LNCAP (cell line): ENCODE data around the gene PLXDC2.

Source experiments
- CTCF ChIP-seq: fragments of 450-650 bp; IDR thresholded peaks from 2 replicates; pipeline ENCODE4 v1.5.1; 2017; ENCODE audit warnings: mild to moderate bottlenecking

The PLXDC2 gene

GRCh38 chr10:19936289-19936688 is 120.1 kb downstream of the PLXDC2 start:
- no peak for TF ChIP-seq CTCF

- no peak for TF ChIP-seq CTCF
Observed at GRCh38 chr10:19937989-19938388, 121.8 kb downstream of the PLXDC2 start.

- TF ChIP-seq CTCF = no peak
Observed at GRCh38 chr10:19941206-19941880, 125.1 kb downstream of the PLXDC2 start.

- no peak for TF ChIP-seq CTCF
Observed at GRCh38 chr10:19944911-19945663, 128.9 kb downstream of the PLXDC2 start.

- no peak for TF ChIP-seq CTCF
Observed at GRCh38 chr10:19946245-19946644, 130.0 kb downstream of the PLXDC2 start.

GRCh38 chr10:19946791-19947190 is 130.6 kb downstream of the PLXDC2 start:
- no peak for TF ChIP-seq CTCF

GRCh38 chr10:19947215-19947614 is 131.0 kb downstream of the PLXDC2 start:
- no peak for TF ChIP-seq CTCF
